A673 (cell line): ENCODE data around the gene TBC1D24.
A peak's percentile ranks its signal among the peaks of the same experiment; 100 is the strongest.
"Not testable (repeated sequence)": the region's sequence is repeated elsewhere in the genome, so short reads cannot be mapped to it uniquely, and the experiment has no call there.

Experiments
- EZH2 ChIP-seq: fragments of 200-600 bp; sonication (generic); IDR thresholded peaks from 2 replicates; pipeline ENCODE4 v1.6.1; 2017; ENCODE audit warnings: borderline replicate concordance, low read depth, mild to moderate bottlenecking, mixed read lengths, antibody characterized with exemption, low read length; ENCODE audit not compliant: poor library complexity, severe bottlenecking
- TF ChIP-seq, protein P1 (sequence below): fragments of 300-800, 200-600 bp; sonication (generic); conservative IDR thresholded peaks from 2 replicates; pipeline ENCODE4 v1.5.1; 2017; ENCODE audit warnings: low read depth, mild to moderate bottlenecking, antibody characterized with exemption, low read length, moderate library complexity, mixed read lengths

DNA sequence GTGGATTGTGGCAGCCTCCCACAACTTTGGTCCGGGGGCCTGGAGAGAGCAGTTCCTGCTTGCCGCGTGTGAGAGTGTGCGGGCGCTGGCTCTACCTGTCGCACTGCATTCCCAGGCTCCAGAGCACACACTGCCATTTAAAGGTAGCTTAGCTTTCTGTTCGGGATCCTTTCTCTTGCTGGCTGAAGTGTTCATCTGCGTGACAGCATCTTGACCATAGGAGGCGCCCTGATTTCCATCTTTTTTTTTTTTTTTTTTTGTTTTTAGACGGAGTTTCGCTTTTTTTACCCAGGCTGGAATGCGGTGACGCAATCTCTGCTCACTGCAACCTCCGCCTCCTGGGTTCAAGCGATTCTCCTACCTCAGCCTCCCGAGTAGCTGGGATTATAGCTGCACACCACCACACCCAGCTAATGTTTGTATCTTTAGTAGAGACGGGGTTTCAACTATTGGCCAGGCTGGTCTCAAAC, 76.5 kb downstream of the TBC1D24 start:
- TF ChIP-seq, protein P1, sequence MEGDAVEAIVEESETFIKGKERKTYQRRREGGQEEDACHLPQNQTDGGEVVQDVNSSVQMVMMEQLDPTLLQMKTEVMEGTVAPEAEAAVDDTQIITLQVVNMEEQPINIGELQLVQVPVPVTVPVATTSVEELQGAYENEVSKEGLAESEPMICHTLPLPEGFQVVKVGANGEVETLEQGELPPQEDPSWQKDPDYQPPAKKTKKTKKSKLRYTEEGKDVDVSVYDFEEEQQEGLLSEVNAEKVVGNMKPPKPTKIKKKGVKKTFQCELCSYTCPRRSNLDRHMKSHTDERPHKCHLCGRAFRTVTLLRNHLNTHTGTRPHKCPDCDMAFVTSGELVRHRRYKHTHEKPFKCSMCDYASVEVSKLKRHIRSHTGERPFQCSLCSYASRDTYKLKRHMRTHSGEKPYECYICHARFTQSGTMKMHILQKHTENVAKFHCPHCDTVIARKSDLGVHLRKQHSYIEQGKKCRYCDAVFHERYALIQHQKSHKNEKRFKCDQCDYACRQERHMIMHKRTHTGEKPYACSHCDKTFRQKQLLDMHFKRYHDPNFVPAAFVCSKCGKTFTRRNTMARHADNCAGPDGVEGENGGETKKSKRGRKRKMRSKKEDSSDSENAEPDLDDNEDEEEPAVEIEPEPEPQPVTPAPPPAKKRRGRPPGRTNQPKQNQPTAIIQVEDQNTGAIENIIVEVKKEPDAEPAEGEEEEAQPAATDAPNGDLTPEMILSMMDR, result 0 out of 2 replicates have a peak, but pooled peaks have one; percentile 21
- TF ChIP-seq EZH2, result not testable (repeated sequence)
